MM.1S (cell line): ENCODE results near the gene MMRN2.
"Not testable (repeated sequence)": the region's sequence is repeated elsewhere in the genome, so short reads cannot be mapped to it uniquely, and the experiment has no call there.

Experiments used
- EZH2 ChIP-seq: fragments of 300-600 bp; sonication (generic); optimal IDR thresholded peaks from 2 replicates; pipeline ENCODE3; 2017; ENCODE audit warnings: low read depth, mild to moderate bottlenecking, antibody characterized with exemption, low read length, mixed read lengths
- EZH2phosphoT487 ChIP-seq: fragments of 300-600 bp; sonication (generic); IDR thresholded peaks from 2 replicates; pipeline ENCODE4 v1.6.1; 2018; ENCODE audit warnings: antibody characterized with exemption, low read length
- TF ChIP-seq, protein P1 (sequence below): fragments of 300-600 bp; sonication (generic); IDR thresholded peaks from 2 replicates; pipeline ENCODE4 v1.5.1; 2016; ENCODE audit warnings: antibody characterized with exemption, low read length, mixed read lengths

DNA sequence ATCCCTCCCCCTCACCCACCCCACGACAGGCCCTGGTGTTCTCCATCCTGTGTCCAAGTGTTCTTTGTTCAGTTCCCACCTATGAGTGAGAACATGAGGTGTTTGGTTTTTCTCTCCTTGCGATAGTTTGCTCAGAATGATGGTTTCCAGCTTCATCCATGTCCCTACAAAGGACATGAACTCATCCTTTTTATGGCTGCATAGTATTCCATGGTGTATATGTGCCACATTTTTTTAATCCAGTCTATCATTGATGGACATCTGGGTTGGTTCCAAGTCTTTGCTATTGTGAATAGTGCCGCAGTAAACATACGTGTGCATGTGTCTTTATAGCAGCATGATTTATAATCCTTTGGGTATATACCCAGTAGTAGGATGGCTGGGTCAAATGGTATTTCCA, 27.1 kb upstream of the MMRN2 start:
- TF ChIP-seq, protein P1, sequence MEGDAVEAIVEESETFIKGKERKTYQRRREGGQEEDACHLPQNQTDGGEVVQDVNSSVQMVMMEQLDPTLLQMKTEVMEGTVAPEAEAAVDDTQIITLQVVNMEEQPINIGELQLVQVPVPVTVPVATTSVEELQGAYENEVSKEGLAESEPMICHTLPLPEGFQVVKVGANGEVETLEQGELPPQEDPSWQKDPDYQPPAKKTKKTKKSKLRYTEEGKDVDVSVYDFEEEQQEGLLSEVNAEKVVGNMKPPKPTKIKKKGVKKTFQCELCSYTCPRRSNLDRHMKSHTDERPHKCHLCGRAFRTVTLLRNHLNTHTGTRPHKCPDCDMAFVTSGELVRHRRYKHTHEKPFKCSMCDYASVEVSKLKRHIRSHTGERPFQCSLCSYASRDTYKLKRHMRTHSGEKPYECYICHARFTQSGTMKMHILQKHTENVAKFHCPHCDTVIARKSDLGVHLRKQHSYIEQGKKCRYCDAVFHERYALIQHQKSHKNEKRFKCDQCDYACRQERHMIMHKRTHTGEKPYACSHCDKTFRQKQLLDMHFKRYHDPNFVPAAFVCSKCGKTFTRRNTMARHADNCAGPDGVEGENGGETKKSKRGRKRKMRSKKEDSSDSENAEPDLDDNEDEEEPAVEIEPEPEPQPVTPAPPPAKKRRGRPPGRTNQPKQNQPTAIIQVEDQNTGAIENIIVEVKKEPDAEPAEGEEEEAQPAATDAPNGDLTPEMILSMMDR = not testable (repeated sequence)
- not testable (repeated sequence) for TF ChIP-seq EZH2phosphoT487, EZH2
